NCI-H524 treated with DMSO at 0.1 percent for 48 hours (cell line): ENCODE results near the gene OR2A25.

Experiments used
- DNase-seq: peaks from one replicate; lab custom pipeline; 2025; lab: John Stamatoyannopoulos, UW

OR2A25 gene

GRCh38 chr7:144074374-144074773, 4.8 kb downstream of the OR2A25 start:
- no peak for DNase-seq

DNA sequence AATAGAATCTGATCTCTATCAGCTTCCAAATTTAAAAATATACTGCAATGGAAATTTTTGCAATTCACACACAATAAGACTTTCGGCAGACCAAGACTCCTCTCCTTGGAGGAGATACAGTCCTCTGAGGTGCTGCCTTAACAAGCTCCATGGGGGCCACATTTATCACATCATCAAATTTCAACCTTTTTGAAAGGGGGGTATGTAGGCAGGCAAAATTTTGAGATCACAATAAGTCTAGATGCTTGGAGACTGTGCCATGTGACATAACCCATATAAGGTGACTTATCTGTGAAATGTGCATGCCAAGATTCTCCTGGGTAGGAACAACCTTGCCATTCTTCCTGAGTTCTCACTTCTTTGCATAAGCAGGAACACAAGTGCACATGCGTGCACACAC, 16.4 kb downstream of the OR2A25 start, which contains the start of gene OR2A12:
Gene OR2A12, plus strand, starts transcription at position 301 of the 400 bp plus-strand sequence. CDS start 8,830 bp downstream, outside the sequence.
- no peak for DNase-seq

- no peak for DNase-seq
Measured at GRCh38 chr7:144086730-144087129, 17.1 kb downstream of the OR2A25 start.

GRCh38 chr7:144087230-144087629, 17.6 kb downstream of the OR2A25 start:
- DNase-seq = no peak

- DNase-seq = no peak
Measured at GRCh38 chr7:144090667-144091066, 21.1 kb downstream of the OR2A25 start.

DNA sequence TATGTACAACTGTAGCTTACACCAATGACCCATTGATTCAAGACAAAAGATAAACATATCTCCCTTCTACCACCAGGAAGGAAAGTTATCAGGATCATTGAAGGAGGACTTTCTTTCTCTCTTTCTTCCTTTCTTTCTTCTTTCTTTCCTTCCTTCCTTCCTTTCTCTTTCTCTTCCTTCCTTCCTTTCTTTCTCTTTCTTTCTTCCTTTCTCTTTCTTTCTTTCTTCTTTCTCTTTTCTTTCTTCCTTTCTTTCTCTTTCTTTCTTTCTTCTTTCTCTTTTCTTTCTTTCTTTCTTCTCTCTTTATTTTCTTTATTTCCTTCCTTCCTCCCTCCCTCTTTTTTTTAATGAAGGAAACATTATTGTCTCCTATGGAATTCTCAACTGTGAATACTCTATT, 29.2 kb downstream of the OR2A25 start:
- DNase-seq = no peak

DNA sequence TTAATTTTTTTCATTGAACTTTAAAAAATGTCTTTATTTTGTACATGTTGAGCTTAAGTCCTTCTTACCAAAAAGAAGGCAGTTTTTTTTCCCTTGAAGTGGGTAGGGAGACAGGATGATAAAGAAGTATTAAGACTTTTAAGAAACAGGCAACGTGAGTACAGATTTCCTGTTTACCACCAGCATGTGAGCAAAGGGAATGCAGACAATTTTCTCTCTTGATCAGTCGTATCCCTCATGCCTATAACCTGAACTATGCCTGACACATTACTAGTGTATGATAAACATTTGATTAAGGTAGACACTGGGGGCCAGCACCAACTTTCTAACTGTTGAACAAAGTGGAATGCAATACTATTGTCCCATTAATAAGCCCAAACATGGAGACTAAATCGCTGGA, 31.0 kb downstream of the OR2A25 start:
- no peak for DNase-seq

- DNase-seq = peak; percentile 68
Measured at GRCh38 chr7:144102041-144102440, 32.4 kb downstream of the OR2A25 start.

GRCh38 chr7:144105211-144105610, 35.6 kb downstream of the OR2A25 start:
- DNase-seq = no peak

DNA sequence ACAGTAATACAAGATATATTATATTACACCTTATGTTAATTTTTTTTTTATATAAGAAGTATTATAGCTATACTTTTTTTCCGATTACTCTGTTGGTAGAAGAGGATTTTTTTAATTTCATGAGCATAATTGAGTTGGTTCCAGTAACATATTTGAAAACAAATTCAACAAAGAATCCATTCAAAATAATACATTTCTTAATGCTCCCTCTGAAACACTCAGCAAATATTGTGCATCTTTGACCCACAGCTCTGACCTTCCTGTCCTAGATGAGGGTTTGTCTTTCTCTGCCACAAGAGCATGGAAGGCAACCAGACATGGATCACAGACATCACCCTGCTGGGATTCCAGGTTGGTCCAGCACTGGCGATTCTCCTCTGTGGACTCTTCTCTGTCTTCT, 39.7 kb downstream of the OR2A25 start, which contains the start of gene OR2A2:
Gene OR2A2, plus strand, starts transcription at position 301 of the 400 bp plus-strand sequence. Its CDS starts 0 bp downstream, at position 301.
- no peak for DNase-seq

GRCh38 chr7:144110272-144110671, 40.7 kb downstream of the OR2A25 start:
- no peak for DNase-seq

- DNase-seq = no peak
Measured at GRCh38 chr7:144113651-144114050, 44.0 kb downstream of the OR2A25 start.

DNA sequence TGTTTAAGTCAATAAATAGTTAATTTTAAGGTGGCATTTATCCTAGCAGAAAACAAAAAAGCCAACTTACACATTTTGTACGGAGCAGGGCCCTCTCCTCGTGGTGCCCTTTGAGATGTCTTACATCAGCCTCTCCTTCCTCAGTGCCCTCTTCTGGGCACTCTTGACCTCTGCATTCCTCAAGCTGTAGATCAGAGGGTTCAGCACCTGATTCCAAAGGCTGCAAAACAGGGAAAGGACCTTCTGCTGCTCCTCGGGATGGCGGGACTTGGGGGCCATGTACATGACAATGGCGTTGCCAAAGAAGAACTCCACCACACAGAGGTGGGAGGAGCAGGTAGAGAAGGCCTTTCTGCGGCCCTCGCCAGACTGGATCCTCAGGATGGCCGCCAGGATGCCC, 48.7 kb downstream of the OR2A25 start:
- no peak for DNase-seq

DNA sequence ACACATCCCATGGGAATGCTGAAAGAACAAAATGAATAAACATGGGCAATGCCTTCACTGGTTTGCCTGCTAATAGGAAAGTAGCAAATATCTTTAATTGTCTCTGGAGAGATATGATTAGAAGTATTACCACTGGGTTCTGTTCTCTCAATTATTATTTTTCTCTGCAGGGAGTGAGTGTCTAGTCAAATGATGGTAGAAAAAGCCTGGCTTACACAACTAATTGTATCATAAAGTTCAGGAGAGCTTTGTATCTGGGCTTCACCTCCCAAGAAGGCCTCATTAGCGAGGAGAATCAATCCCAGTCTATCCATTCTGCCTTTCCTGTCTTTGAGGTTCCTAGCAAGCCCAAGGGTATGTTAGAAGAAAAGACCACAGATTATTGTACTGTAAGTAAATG, 53.3 kb downstream of the OR2A25 start, which contains the start of gene OR2A14:
Gene OR2A14, plus strand, starts transcription at position 301 of the 400 bp plus-strand sequence. CDS start 5,937 bp downstream, outside the sequence.
- no peak for DNase-seq
